ENCODE results near the gene GBX2. TPM values are rescaled to one million over a fixed set of nuclear protein-coding genes. Genes with fewer than 3 reads are reported as not detected.

Gene GBX2
- total RNA-seq, 1 donor from 2014 or later: 1.8 TPM

GRCh38 chr2:236179236-236180075 lies 11.3 kb upstream of the GBX2 start:
- no peaks in the 10 kb centered on the region for H3K36me3 Mint-ChIP-seq (ENCODE audit: low read depth, unreplicated experiment)
- Histone ChIP-seq H3K79me2 (ENCODE audit: insufficient read depth, low read length) (no peaks in the 10 kb centered on the region), H3K27me3 (ENCODE audit: insufficient read depth, low read length) (no peaks in the 10 kb centered on the region), H3K36me3 (ENCODE audit: insufficient read depth, low read length) (no peaks in the 10 kb centered on the region), H3K4me2 (ENCODE audit: low read length) (peak overlapping the region; percentile 84), H3K9ac (ENCODE audit: low read length) (peak overlapping the region; percentile 81), H4K20me1 (ENCODE audit: insufficient read depth, low read length) (no peaks in the 10 kb centered on the region), H3K9me3 (ENCODE audit: insufficient read depth, low read depth, low read length) (no peaks in the 10 kb centered on the region), H3K4me3 (ENCODE audit: insufficient read depth, low read depth, low read length) (peak overlapping the region; percentile 53), H3K27ac (ENCODE audit: low read depth, low read length) (peak overlapping the region; percentile 83), H2AFZ (ENCODE audit: low read depth, low read length) (peak overlapping the region; percentile 64), H3K4me1 (ENCODE audit: insufficient read depth, low read length) (peaks cover 38% of the 10 kb centered on the region)
- H3K27ac Mint-ChIP-seq (ENCODE audit: unreplicated experiment): no peak overlapping the region
- FAIRE-seq: no peak
- peak; percentile 27 for DNase-seq (ENCODE audit: low read depth)
- no peak overlapping the region for H3K4me3 Mint-ChIP-seq (ENCODE audit: unreplicated experiment)
- H3K9me3 Mint-ChIP-seq (ENCODE audit: unreplicated experiment): peaks cover 2% of the 10 kb centered on the region
- peaks cover 11% of the 10 kb centered on the region for H3K4me1 Mint-ChIP-seq (ENCODE audit: low read depth, unreplicated experiment)
- peaks cover 4% of the 10 kb centered on the region for H3K27me3 Mint-ChIP-seq (ENCODE audit: low read depth, unreplicated experiment)
- TF ChIP-seq, protein P1, sequence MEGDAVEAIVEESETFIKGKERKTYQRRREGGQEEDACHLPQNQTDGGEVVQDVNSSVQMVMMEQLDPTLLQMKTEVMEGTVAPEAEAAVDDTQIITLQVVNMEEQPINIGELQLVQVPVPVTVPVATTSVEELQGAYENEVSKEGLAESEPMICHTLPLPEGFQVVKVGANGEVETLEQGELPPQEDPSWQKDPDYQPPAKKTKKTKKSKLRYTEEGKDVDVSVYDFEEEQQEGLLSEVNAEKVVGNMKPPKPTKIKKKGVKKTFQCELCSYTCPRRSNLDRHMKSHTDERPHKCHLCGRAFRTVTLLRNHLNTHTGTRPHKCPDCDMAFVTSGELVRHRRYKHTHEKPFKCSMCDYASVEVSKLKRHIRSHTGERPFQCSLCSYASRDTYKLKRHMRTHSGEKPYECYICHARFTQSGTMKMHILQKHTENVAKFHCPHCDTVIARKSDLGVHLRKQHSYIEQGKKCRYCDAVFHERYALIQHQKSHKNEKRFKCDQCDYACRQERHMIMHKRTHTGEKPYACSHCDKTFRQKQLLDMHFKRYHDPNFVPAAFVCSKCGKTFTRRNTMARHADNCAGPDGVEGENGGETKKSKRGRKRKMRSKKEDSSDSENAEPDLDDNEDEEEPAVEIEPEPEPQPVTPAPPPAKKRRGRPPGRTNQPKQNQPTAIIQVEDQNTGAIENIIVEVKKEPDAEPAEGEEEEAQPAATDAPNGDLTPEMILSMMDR (IDR thresholded peaks at IDR 0.05; ENCODE audit: insufficient read depth, low read depth, low read length): no peak
- peak; percentile 37 for TF ChIP-seq EZH2 (IDR thresholded peaks at IDR 0.05; ENCODE audit: insufficient read depth, low read length)

- Histone ChIP-seq H3K4me1 (ENCODE audit: insufficient read depth, low read length) (peaks cover 42% of the 10 kb centered on the region), H3K27me3 (ENCODE audit: insufficient read depth, low read length) (no peaks in the 10 kb centered on the region), H3K36me3 (ENCODE audit: insufficient read depth, low read length) (no peaks in the 10 kb centered on the region), H4K20me1 (ENCODE audit: insufficient read depth, low read length) (no peaks in the 10 kb centered on the region), H3K79me2 (ENCODE audit: insufficient read depth, low read length) (no peaks in the 10 kb centered on the region), H3K4me3 (ENCODE audit: insufficient read depth, low read depth, low read length) (peak overlapping the region; percentile 53), H2AFZ (ENCODE audit: low read depth, low read length) (peak overlapping the region; percentile 64), H3K9me3 (ENCODE audit: insufficient read depth, low read depth, low read length) (no peaks in the 10 kb centered on the region), H3K9ac (ENCODE audit: low read length) (peak overlapping the region; percentile 81), H3K27ac (ENCODE audit: low read depth, low read length) (peak overlapping the region; percentile 37), H3K4me2 (ENCODE audit: low read length) (peak overlapping the region; percentile 84)
- no peak overlapping the region for H3K4me3 Mint-ChIP-seq (ENCODE audit: unreplicated experiment)
- no peaks in the 10 kb centered on the region for H3K36me3 Mint-ChIP-seq (ENCODE audit: low read depth, unreplicated experiment)
- FAIRE-seq (peak; percentile 59), DNase-seq (ENCODE audit: low read depth) (no peak)
- H3K27me3 Mint-ChIP-seq (ENCODE audit: low read depth, unreplicated experiment): peaks cover 10% of the 10 kb centered on the region
- H3K9me3 Mint-ChIP-seq (ENCODE audit: unreplicated experiment): peaks cover 8% of the 10 kb centered on the region
- TF ChIP-seq, protein P1 (IDR thresholded peaks at IDR 0.05; ENCODE audit: insufficient read depth, low read depth, low read length): no peak
- no peak for TF ChIP-seq EZH2 (IDR thresholded peaks at IDR 0.05; ENCODE audit: insufficient read depth, low read length)
- H3K4me1 Mint-ChIP-seq (ENCODE audit: low read depth, unreplicated experiment): peaks cover 16% of the 10 kb centered on the region
- H3K27ac Mint-ChIP-seq (ENCODE audit: unreplicated experiment): no peak overlapping the region
Measured at GRCh38 chr2:236178890-236179235, 10.7 kb upstream of the GBX2 start.
